Lung (tissue), 12 donors: Measurements from ENCODE around the gene SULF2. TPM values are rescaled to one million over a fixed set of nuclear protein-coding genes. Genes with fewer than 3 reads are reported as not detected.

Experiments used
- ATAC-seq: fragments of 200-7000 bp; cut with Tn5 transposase; one replicate; pipeline ENCODE4 v1.9.1; 2020; ENCODE audit warnings: moderate number of reproducible peaks; ENCODE audit not compliant: insufficient read depth, low FRiP score
- DNase-seq, 3 donors: peaks; one replicate each; pipeline ENCODE4 v3.0.0-alpha.2; 2013 to 2017
- H3K27ac ChIP-seq, 2 donors: one replicate each; pipeline ENCODE4 v1.5.1; 2013; ENCODE audit warnings: mild to moderate bottlenecking in 2 of 2, moderate library complexity in 2 of 2, control low read depth in 1 of 2, inconsistent platforms in 1 of 2, low read depth in 1 of 2, low read length in 1 of 2
- H3K27me3 ChIP-seq, 3 donors: one replicate each; pipeline ENCODE4 v1.5.1; 2013; ENCODE audit warnings: low read length in 2 of 3; ENCODE audit not compliant: control insufficient read depth in 3 of 3, insufficient read depth in 3 of 3
- H3K36me3 ChIP-seq, 4 donors: one replicate each; pipeline ENCODE4 v1.5.1; 2013; ENCODE audit warnings: low read length in 4 of 4, mild to moderate bottlenecking in 1 of 4, moderate library complexity in 1 of 4; ENCODE audit not compliant: control insufficient read depth in 4 of 4, insufficient read depth in 4 of 4
- H3K4me1 ChIP-seq, 5 donors: one replicate each; pipeline ENCODE4 v1.5.1; 2013; ENCODE audit warnings: low read length in 5 of 5, mild to moderate bottlenecking in 2 of 5, moderate library complexity in 1 of 5; ENCODE audit not compliant: control insufficient read depth in 5 of 5, insufficient read depth in 5 of 5
- H3K4me3 ChIP-seq: one replicate; pipeline ENCODE4 v1.5.1; 2013; ENCODE audit warnings: mild to moderate bottlenecking, control low read depth, moderate library complexity
- H3K9ac ChIP-seq, 2 donors: one replicate each; pipeline ENCODE4 v1.5.1; 2013; ENCODE audit warnings: low read length in 2 of 2, control low read depth in 1 of 2; ENCODE audit not compliant: insufficient read depth in 1 of 2
- H3K9me3 ChIP-seq, 4 donors: one replicate each; pipeline ENCODE4 v1.5.1; 2013; ENCODE audit warnings: low read length in 3 of 4, mild to moderate bottlenecking in 1 of 4, moderate library complexity in 1 of 4; ENCODE audit not compliant: control insufficient read depth in 4 of 4, insufficient read depth in 3 of 4
- WGBS, 2 donors: extraction: QIAGEN DNeasy Blood & Tissue Kit; methylation state at CpG; one replicate each; pipeline ENCODE4 v1.1.7; 2013; 5-methylcytosine and 5-hydroxymethylcytosine counted together
- polyA plus RNA-seq, 2 donors: library from polyadenylated mRNA; stranded (reverse); fragments of 200-250 nt; gene quantifications; one replicate each; pipeline ENCODE4 v1.2.1, GENCODE V29; 2013
- total RNA-seq, 2 donors: library from RNA; depleted of rRNA in 1 of 2; stranded (reverse); fragments of >200 nt in 1 of 2; gene quantifications; one replicate each; pipeline ENCODE4 v1.2.1, GENCODE V29; 2014 to 2021
- TF ChIP-seq, protein P1 (sequence below): IDR thresholded peaks from 2 replicates; pipeline ENCODE4 v1.5.1; 2012; ENCODE audit warnings: mild to moderate bottlenecking; ENCODE audit errors: control extremely low read depth, extremely low read depth
- donor health status: control.
- donor health status: control.
- donor health status: Bipolar disorder and iron deficiency.
- donor health status: healthy.
- donor health status: DM: yes; HTN: yes; CAD: no.

SULF2 gene
- total and polyA plus RNA-seq, 4 donors = 17.7 to 42.4 (median 23.6) TPM

DNA sequence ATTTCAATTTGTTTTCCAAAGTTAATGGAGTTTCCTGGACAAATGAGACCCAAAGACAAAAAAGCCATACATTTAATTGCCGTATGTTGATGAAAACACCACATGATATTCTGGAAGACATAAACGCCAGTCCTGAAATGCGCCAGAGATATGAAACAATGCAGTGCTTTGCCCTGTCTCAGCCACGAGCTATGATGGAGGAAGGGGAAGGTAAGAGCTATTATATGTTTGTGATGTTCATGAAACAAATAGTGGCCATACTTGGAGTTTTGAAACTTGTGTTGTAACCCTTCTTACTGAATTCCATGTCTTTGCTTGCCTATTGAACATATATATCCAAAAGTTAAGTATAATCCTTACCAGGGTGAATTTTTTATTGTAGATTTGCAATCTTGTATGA is 157.7 kb downstream of the SULF2 start:
- H3K9me3 ChIP-seq = no peaks in the 10 kb centered on the region
- ATAC-seq (no peak), DNase-seq (no peak)
- H3K9ac ChIP-seq = no peak overlapping the region
- TF ChIP-seq, protein P1, sequence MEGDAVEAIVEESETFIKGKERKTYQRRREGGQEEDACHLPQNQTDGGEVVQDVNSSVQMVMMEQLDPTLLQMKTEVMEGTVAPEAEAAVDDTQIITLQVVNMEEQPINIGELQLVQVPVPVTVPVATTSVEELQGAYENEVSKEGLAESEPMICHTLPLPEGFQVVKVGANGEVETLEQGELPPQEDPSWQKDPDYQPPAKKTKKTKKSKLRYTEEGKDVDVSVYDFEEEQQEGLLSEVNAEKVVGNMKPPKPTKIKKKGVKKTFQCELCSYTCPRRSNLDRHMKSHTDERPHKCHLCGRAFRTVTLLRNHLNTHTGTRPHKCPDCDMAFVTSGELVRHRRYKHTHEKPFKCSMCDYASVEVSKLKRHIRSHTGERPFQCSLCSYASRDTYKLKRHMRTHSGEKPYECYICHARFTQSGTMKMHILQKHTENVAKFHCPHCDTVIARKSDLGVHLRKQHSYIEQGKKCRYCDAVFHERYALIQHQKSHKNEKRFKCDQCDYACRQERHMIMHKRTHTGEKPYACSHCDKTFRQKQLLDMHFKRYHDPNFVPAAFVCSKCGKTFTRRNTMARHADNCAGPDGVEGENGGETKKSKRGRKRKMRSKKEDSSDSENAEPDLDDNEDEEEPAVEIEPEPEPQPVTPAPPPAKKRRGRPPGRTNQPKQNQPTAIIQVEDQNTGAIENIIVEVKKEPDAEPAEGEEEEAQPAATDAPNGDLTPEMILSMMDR = no peak
- H3K4me1 ChIP-seq = no peaks in the 10 kb centered on the region
- WGBS, 2 donors = 90 to 95% methylated on average over 4 of the region's 4 CpGs
- H3K36me3 ChIP-seq = peaks cover 9 to 27% (median 16%) of the 10 kb centered on the region in 4 donors
- H3K27me3 ChIP-seq = no peaks in the 10 kb centered on the region
- H3K27ac ChIP-seq = no peak overlapping the region
- H3K4me3 ChIP-seq = no peak overlapping the region

DNA sequence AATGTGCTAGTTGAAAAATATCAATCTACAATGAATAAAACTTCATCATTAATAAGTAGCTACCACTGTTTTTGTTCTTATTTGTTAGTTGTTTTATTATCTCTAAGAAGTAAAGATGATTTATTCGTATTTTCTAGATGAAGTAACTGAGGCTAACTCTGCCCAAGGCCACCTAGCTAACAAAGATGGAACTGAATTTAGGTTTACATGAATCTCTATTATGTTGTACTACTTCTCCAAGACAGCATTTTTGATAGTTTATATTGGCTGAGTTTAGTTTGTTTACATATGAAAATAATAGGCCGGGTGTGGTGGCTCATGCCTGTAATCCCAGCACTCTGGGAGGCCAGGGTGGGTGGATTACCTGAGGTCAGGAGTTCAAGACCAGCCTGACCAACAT is 162.1 kb downstream of the SULF2 start:
- H3K4me3 ChIP-seq = no peak overlapping the region
- TF ChIP-seq, protein P1 = no peak
- no peaks in the 10 kb centered on the region for H3K27me3 ChIP-seq
- no peak for DNase-seq
- no peaks in the 10 kb centered on the region for H3K4me1 ChIP-seq
- no peaks in the 10 kb centered on the region for H3K9me3 ChIP-seq
- ATAC-seq = no peak
- no peak overlapping the region for H3K27ac ChIP-seq
- H3K9ac ChIP-seq = no peak overlapping the region
- H3K36me3 ChIP-seq = peaks cover 8 to 20% (median 12%) of the 10 kb centered on the region in 4 donors
- 73 to 84% methylated on average over 2 of the region's 2 CpGs for WGBS, 2 donors

DNA sequence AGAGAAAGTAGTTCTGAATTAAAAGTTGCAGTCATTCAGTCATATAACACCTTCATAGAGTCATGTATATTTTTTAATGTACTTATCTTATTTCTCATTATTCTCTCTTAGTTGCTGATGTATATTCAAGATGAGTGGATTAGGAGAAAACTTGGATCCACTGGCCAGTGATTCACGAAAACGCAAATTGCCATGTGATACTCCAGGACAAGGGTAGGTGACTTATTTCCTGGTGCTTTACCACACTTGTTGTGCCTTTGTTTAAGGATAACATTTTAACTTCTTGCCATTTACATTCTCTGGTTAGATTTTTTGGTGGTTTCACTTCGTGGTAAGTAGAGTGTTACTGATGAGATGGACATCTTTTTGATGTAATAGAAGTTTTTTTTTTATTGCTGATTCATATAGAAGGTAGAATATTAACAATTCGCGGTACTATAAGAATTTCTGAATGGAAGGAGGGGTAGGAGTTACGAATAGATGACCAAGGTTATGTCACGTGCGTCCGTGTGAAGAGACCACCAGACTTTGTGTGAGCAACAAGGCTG is 163.1 kb downstream of the SULF2 start:
- Histone ChIP-seq H3K9me3 (no peaks in the 10 kb centered on the region), H3K4me1 (no peaks in the 10 kb centered on the region), H3K9ac (no peak overlapping the region), H3K36me3 (peaks cover 5 to 18% (median 7%) of the 10 kb centered on the region in 4 donors), H3K4me3 (no peak overlapping the region), H3K27ac (no peak overlapping the region), H3K27me3 (no peaks in the 10 kb centered on the region)
- WGBS, 2 donors = 94 to 97% methylated on average over 9 of the region's 9 CpGs
- DNase-seq (no peak), ATAC-seq (no peak)
- TF ChIP-seq, protein P1 = no peak
